ENCODE results near the gene PTPRCAP. TPM values are rescaled to one million over a fixed set of nuclear protein-coding genes. Genes with fewer than 3 reads are reported as not detected.

The PTPRCAP gene
- polyA plus RNA-seq, 3 donors: 2.1 to 3.6 (median 2.9) TPM

DNA sequence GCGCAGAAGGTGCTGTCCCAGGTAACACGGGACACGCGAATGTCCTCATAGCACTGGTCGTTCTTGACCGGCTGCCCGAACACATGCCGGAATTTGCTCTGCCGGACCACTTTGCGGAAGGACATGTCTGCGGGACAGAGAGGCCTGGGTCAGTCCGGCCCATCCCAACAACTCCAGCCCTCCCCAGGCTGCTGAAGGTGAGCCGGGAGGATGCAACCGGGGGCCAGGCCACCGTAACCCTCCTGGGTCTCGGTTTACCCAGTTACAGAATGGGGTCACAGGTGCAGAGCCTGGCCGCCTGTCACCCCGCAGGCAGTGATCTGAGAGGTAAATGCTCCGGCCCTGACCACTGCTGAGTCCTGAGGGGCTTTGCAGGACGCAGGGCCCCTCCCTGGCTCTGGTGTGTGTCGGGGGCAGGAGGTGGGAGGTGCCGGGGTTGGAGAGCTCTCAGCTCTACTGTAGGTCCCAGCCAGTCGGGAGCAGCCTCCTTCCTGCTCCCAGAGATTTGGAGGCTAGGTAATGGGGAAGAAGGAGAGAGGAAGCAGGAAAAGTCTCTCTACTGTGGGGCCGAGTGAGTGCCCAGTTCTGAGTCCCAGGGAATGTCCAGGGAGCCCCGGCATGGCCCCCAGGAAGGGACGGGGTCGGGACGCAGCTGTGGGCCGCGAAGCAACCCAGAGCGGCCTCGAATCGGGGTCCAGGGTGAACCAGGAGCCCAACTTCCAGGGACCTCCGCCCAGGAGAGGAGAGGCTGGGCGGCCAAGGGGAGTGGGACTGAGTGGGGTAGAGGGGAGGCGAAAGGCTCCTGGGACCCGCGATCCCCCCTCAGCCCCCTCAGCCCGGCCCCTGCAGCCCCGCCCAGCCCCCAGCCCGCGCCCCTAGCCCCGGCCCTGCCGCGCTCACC is 5.3 kb upstream of the PTPRCAP start:
- no peak for DNase-seq

DNA sequence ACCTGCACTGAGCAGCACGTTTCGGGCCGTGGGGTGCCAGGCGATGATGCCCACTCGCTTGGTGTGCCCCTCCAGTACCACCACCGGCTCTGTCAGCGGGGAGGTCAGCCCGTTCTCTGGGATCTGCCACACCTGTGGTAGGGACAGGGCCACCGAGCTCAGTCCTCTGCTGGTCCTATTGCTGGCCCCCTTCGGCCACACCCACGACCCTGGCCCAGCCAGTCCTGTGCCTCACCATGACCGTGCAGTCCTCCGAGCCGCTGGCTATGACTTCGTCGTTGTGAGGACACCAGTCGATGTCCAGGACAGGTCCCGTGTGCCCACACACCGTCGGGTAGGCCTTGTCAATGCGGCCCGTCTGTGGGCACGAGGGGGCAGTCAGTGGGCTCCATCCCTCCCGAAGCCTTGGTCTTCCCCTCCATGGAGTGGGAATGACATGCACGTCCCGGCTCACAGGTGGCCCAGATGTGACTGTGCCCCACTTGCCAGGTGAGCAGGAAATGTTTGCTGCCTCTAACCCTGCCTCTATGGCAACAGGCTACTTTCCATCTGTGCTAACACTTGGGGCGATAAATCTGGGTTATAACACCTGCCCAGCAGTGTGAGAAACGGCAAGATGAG is 4.4 kb upstream of the PTPRCAP start:
- no peak for DNase-seq

DNA sequence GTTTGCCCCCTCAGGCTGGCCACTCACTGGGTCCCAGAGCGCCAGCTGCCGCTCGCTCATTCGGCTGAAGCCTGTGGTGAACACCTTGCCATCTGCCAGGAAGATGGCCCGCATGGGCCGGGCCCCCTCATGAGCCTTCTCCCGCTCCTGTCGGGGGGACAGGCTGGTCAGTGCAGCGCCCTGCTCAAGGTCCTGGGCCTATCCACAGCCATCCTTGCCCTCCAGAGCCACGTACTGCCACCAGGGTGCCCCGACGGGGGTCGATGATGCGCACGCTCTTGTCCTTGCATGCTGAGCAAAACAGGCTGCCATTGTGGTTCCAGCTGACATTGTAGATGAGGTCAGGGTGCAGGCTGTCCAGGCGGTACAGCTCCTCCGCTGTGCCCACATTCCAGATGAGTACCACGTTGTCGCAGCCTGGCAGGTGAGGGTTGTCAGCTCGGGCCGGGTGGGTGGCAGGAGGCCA is 3.6 kb upstream of the PTPRCAP start:
- DNase-seq: no peak

DNA sequence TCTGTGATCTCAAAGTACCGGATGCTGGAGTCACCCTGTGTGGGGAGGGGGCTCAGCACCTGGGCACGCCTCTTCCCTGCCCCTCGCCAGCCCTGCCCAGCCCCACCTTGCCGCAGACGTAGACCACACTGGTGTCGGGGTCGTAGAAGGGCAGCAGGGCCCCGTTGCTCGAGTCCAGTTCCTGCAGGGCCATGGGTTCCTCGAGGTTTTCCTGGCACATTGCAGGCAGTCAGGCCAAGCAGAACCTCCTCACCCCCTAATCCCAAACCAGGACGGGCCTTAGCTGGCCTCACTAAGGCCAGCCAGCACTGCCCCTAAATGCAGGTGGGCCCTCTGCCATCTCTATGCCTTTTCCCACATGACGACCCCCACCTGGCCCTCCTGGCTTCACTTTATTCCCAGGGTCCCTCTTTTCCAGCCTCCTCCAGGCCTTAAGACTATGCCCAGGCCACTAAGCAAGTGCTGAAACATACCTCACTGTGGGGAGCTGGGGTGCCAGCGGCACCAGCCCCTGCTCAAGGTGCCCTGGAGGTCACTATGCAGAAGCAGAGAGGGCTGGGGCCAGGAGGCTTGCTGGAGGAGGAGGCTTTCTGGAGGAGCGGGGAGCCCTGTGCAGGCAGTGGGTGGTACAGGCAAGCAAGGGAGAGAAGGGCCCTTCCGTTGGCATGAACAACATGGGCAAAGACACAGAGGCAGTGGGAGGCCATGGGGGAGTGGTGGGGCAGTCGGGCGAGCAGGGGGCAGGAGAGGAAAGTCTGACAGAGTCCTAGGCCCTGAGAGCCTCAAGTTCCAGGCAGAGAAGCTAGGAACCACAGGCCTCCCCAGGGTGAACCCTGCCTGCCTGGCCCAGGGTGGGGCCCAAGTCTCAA is 3.0 kb upstream of the PTPRCAP start:
- no peak for DNase-seq

DNA sequence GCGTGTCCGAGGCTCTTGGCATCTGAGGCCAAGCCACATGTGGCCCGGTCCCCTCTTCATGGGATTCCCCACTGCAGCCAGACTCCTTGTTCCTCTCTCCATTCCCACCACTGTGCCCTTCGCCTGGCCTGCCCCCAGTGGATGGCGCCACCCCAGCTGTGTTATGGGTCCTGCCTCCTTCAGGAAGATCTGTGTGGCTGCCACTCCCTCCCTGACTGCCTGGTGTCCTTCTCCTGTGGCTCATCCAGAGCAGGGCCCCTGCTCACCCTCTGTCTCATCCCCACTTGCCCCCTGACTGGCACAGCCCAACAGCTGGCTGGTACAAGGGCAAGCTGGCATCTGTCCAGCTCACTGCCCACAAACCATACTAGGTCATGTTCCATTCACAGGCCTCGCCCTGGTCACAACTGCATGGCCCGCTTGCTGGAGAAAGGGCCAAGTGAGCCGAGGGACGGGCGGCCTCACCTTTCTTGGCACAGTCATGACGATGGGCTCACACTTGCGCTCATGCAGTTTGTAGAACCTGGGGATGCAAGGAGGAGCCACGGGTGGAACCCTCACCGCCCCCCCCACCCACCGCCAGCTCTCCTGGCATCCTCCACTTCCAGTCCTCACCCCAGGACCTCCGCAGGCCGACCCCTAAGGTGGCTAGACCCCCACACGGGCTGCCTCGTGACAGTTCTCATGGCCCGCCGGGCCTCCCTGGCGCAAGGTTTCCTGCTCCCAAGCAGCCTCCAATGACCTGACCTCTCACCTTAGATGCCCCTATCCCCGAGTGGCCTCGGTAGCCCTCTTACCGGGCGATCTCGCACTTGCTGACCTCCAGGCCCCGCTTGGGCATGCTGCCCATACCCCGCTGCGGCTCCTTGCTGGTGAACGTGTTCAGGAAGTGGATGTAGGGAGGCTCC is 2.1 kb upstream of the PTPRCAP start:
- DNase-seq: no peak

DNA sequence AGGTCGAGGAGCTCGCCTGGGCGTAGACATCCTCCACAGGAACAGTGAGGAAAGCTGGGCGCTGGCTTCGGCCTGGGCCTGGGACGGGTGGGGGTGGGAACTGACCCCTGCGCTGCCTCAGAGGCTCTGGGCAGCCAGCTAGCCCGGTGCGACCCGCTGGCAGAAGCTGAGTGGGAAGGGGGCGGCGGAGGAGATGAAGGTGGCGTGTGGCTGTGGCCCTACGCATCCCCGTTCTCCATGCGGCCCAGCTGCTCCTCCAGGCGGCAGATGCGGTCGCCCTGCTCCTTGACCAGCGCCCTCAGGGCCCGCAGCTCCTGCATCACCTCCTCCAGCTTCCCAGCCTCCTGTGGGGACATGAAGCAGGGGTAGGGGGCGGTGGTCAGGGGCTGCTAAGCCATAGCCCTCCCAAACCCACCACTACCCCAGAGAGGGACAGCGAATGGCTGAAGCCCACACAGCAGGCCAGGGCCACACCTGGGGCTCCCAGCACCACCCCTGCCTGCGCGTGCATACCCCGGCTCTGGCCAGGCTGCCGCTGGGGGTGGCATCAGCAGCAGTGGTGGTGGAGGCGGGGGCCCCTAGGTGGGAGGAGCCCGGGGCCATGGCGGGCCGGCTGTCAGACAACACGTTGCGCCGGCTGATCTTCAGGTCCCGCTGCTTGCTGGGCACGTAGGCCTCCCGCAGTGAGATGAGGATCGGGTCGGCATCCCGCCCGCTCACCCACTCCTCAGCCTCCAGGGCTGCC is 848 bp upstream of the PTPRCAP start:
- no peak for DNase-seq

DNA sequence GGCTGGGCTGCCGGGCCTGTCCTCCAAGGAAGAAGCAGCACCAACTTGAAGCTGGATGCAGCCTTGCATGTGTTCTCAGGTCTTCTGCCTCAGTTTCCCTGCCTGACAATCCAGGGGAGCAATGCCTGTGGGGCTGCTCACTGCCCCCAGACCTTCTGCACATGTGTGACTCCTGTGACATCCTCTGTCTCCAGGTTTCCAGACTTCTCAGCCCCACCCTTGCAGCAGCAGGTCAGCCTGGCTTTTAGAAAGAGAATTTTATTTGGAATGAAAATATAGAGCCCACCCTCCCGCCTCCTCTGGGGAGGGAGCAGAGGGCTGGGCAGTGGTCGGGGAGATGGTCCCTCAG is 301 bp upstream of the PTPRCAP start:
- no peak for DNase-seq

DNA sequence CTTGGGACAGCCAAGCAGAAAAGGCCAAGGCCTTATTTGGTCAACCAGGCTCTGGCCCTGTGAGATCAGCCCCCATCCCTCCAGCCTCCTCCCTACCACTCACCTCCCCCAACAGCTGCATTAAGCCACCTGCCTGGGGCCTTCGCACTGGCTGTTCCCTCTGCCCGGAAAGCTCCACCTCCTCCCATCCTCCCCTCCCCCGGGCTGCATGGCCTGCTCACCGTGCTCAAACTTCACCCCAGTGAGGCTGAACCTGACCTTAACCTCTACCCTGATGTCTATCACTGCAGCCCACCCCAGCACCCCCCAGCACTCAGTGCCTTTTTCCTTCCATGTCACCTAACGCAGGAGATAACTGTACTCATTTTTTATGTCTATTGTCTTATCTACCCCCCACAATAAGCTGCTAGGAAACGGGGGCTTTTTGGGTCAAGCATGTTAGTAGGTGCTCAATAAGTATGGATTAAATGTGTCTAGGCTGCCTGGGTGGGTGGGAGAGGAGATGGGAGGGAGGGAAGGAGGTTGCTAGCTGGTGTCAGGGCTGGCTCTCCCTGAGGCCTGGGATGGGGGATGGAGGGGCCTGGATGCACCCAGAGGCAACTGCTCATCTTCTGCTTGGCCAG is 912 bp downstream of the PTPRCAP start:
- DNase-seq: no peak

DNA sequence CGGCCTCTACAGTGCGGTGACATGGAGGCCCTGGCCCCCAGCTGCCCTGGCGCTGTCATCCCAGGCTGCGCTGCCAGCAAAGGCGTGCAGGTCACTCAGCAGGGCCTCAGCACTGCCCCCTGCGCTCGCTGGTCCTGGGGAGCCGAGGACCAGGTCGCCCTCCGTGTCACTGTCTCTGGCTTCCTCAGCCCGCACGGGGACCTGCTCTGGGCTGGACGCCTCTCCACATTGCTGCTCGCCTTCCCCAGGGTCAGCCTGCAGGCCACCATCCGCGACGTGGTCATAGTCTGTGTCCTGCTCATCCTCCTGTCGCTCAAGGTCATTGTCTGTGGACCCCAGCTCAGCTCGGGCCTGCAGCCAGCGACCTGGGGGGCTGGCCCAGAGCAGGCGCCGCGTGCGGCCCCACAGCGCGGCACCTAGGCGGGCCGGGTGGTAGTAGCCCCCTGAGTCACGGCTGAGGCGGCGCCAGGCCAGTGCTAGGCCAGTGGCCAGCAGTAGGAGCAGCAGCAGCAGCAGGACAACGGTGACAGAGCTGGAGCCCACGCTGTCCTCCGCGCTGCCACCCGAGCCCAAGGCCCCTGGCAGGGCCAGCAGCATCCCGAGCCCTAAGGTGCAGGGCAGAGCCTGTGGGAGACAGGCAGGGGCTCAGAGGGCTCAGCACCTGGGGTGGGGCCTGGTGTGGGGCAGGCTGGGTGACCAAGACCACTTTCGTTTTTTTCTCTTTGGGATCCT is 1.6 kb downstream of the PTPRCAP start:
- DNase-seq: no peak

DNA sequence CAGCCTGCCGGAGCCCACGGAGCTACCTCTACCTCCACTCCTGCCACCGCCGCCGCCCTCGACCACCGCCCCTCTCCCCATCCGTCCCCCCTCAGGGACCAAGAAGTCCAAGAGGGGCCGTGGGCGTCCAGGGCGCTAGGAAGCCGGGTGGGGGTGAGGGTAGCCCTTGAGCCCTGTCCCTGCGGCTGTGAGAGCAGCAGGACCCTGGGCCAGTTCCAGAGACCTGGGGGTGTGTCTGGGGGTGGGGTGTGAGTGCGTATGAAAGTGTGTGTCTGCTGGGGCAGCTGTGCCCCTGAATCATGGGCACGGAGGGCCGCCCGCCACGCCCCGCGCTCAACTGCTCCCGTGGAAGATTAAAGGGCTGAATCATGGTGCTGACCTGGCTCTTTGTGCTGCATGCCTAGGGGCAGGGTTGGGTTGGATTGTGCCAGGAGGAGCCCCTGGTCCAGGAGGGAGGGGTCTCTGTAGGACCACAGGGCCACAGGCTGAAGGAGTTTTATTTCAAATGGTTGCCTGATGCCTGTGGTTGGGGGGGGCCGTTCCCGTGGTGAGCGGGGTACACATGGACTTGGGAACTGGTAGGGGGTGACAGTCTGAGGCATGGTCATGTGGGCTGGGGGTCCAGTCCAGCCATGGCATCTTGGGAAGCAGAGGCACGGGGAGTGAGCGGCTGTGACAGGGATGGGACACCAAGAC is 2.3 kb downstream of the PTPRCAP start:
- DNase-seq: no peak

DNA sequence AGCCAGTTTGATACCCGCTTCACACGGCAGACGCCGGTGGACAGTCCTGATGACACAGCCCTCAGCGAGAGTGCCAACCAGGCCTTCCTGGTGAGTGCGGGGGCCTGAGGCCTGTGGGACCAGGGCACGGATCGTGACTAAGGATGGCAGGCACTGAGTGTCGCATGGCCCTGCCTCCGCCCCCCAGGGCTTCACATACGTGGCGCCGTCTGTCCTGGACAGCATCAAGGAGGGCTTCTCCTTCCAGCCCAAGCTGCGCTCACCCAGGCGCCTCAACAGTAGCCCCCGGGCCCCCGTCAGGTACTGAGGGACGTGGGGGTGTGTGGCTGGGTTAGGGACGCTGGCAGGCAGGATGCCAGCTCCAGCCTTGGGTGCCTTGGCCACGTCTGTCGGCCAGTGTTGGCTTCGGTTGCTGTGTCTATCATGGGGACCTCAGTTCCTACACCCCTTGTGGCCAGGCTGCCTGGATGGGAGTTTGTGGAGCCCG is 3.0 kb downstream of the PTPRCAP start:
- DNase-seq: no peak

DNA sequence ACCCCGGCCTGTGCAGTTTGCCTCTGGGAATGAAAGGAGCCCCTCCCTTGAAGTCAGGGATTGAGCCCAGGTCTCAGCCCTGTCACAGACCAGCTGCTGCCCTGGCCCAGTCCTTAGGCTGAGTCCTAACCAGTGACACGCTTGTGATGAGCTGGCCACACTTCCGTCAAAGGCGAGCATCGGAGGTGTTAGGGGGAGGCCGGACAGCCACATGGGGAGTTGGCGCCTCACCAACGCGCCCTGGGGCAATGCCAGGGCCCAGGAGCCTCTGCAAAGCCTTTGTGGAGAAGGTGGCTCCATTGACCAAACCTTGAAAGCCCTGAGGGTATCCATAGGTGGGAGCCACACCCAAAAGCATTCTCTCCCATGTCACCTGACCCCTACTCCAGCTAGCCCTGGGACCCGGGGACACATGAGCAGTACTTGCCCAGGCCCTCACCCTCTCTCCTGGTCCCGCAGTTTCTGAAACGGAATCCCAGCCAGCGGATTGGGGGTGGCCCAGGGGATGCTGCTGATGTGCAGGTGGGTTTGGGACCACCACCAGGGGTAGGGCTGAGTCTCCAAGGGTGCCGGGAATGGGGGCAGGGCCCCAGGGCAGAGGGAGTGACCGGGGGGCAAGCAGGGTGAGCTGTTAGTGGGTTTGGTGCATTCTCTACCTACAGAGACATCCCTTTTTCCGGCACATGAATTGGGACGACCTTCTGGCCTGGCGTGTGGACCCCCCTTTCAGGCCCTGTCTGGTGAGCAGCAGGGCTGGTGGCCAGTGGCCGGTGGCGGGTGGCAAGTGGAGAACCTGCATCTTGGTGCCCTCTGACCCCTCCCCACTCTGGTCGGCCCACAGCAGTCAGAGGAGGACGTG is 3.7 kb downstream of the PTPRCAP start:
- no peak for DNase-seq

DNA sequence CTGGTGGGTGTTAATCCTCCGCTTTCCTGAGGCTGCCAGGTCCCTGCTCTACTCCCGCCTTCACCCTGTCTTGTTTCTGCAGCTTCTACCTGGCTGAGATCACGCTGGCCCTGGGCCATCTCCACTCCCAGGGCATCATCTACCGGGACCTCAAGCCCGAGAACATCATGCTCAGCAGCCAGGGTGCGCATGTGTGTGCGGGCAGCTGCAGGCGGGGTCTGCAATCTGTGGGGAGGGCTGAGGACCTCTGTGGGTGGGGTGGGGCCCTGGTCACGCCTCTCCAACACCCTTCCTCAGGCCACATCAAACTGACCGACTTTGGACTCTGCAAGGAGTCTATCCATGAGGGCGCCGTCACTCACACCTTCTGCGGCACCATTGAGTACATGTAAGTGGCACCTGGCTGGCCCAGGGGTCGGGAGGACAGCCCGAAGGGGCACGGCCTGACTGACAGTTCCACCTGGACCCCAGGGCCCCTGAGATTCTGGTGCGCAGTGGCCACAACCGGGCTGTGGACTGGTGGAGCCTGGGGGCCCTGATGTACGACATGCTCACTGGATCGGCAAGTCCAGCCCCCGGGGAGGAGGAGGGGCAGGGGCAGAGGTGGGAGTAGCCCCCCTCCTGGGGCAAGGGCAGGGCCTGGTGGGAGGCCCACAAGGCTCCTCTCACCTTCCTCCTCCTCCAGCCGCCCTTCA is 4.7 kb downstream of the PTPRCAP start:
- DNase-seq: no peak

DNA sequence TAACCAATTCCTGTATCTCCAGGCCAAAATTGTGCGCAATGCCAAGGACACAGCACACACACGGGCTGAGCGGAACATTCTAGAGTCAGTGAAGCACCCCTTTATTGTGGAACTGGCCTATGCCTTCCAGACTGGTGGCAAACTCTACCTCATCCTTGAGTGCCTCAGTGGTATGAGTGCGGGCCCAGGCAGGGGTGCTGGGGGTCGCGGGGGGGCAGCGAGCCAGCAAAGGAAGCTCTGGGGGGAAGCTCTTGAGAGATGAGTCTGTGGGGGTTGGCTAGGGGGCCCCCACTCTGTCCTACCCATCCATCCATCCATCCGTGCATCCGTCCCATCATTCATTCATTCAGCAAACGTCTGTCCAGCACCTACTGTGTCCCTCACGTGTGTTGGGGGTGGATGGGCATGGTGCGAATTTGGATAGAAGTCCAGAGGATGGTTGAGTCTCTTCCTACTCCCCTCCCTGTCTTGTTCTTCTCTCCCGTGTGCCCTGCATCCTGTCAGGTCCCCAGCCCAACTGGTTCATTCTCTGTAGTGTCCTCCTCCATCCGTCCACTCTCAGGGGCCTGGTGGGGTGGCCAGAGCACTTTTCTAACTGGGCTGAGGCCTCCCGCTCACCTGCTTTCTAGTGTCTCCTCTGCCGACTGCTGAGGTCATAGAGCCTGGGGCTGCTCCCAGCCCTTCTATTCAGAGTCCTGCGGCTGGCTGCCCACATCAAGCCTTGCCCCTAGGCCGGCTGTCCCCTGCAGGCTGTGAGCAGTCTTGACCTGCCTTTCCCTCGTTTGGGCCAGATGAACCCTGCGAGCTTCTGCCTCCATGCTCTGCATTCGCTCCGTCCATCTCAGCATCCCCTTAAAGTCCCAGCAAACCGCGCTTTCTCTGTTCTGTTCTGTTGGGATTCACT is 5.9 kb downstream of the PTPRCAP start:
- DNase-seq: no peak

DNA sequence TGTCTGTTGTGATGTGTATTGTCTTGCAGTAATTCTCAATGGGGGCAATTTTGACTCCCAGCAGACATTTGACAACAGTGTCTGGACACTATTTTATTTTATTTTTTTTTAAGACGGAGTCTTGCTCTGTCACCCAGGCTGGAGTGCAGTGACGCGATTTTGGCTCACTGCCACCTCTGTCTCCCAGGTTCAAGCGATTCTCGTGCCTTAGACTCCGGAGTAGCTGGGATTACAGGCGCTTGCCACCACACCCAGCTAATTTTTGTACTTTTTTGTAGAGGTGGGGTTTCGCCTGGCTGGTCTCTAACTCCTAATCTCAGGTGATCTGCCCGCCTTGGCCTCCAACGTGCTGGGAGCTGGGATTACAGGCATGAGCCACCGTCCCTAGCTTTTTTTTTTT is 7.8 kb downstream of the PTPRCAP start:
- no peak for DNase-seq
